ENCODE data around the gene TOP2B. TPM values are rescaled to one million over a fixed set of nuclear protein-coding genes. Genes with fewer than 3 reads are reported as not detected.
A peak's percentile ranks its signal among the peaks of the same experiment; 100 is the strongest.

The TOP2B gene
- total RNA-seq, 1 experiment from 2014 or later = 181 TPM

GRCh38 chr3:25662736-25663320 lies 1.9 kb downstream of the TOP2B start:
- no peak overlapping the region for H2BK20ac ChIP-seq (ENCODE audit: low read depth, low read length, poor library complexity, severe bottlenecking)
- H3K4me2 ChIP-seq (ENCODE audit: insufficient read depth, insufficient read length, low read length) = peak overlapping the region; percentile 98
- TF ChIP-seq CTCF (conservative IDR thresholded peaks at IDR 0.05) = no peak
- no peaks in the 10 kb centered on the region; the same call in 1 of the 2 replicates for H3K4me1 ChIP-seq (ENCODE audit: insufficient read depth, low read length)
- H4K20me1 ChIP-seq (ENCODE audit: control insufficient read depth, insufficient read depth, insufficient read length) = peaks cover 2% of the 10 kb centered on the region
- Mint-ChIP-seq H3K27me3 (ENCODE audit: low read depth) (no peaks in the 10 kb centered on the region), H3K4me1 (peaks cover 39 to 40% of the 10 kb centered on the region in 2 experiments), H3K9me3 (no peaks in the 10 kb centered on the region), H3K27ac (no peak overlapping the region; a peak in 1 of 7 replicates), H3K36me3 (ENCODE audit: insufficient read depth in 1 of 3, low read depth in 3 of 3) (peaks cover 0 to 4% (median 0%) of the 10 kb centered on the region in 3 experiments; a peak in 1 of 7 replicates), H3K4me3 (peak overlapping the region; percentile 91 to 93)
- no peak overlapping the region for H2BK12ac ChIP-seq (ENCODE audit: insufficient read length, low read depth, low read length)
- no CpG with 5 or more reads among the region's 7 CpGs for WGBS (ENCODE audit: extremely low coverage, insufficient read length, low lambda C conversion rate)
- peaks cover 4% of the 10 kb centered on the region for H3K79me1 ChIP-seq (ENCODE audit: insufficient read depth, low read depth, low read length, poor library complexity, severe bottlenecking)
- no peak overlapping the region for H2AK5ac ChIP-seq (ENCODE audit: insufficient read length, low read length)
- peak overlapping the region; percentile 33 for H3K9ac ChIP-seq (ENCODE audit: extremely low read depth, insufficient read length, low read length)
- H4K5ac ChIP-seq (ENCODE audit: insufficient read length, low read depth, low read length) = no peak overlapping the region
- H3K9me3 ChIP-seq (ENCODE audit: control insufficient read depth, low read depth, low read length) = no peaks in the 10 kb centered on the region
- H3K23me2 ChIP-seq (ENCODE audit: insufficient read length, low read depth, low read length, poor library complexity, severe bottlenecking) = peaks cover 17% of the 10 kb centered on the region
- H3K14ac ChIP-seq (ENCODE audit: insufficient read depth, low read length) = no peak overlapping the region
- H2AFZ ChIP-seq (ENCODE audit: low read length) = no peak overlapping the region
- H3K27ac ChIP-seq (ENCODE audit: insufficient read length, low read depth, low read length) = no peak overlapping the region
- no peak overlapping the region for H4K91ac ChIP-seq (ENCODE audit: insufficient read length, low read depth, low read length)
- H3K79me2 ChIP-seq (ENCODE audit: insufficient read depth, low read length) = peaks cover 25% of the 10 kb centered on the region; the same call in 1 of the 2 replicates
- H3T11ph ChIP-seq (ENCODE audit: low read length) = no peak overlapping the region
- H4K8ac ChIP-seq (replicated peaks; ENCODE audit: insufficient read length, low read depth, low read length) = no peak overlapping the region
- H2BK120ac ChIP-seq (ENCODE audit: low read depth, low read length, poor library complexity, severe bottlenecking) = no peak overlapping the region
- no peak overlapping the region for H2BK5ac ChIP-seq (ENCODE audit: insufficient read length, low read length)
- H3K18ac ChIP-seq (ENCODE audit: insufficient read length, low read depth, low read length) = no peak overlapping the region
- H3K27me3 ChIP-seq (ENCODE audit: insufficient read depth, low read length) = no peaks in the 10 kb centered on the region
- no peak overlapping the region for H3K23ac ChIP-seq (ENCODE audit: insufficient read length, low read depth, low read length)
- no peak overlapping the region for H3K56ac ChIP-seq (ENCODE audit: insufficient read length, low read depth, low read length)
- no peak overlapping the region for H2BK15ac ChIP-seq (ENCODE audit: low read depth, low read length)
- no peak overlapping the region for H3K4ac ChIP-seq (ENCODE audit: low read depth, low read length)
- no peak for DNase-seq
